Renal cortical epithelial cell (primary cell): ENCODE results near the gene SLC7A7. TPM values are rescaled to one million over a fixed set of nuclear protein-coding genes. Genes with fewer than 3 reads are reported as not detected.
"Not testable (repeated sequence)": the region's sequence is repeated elsewhere in the genome, so short reads cannot be mapped to it uniquely, and the experiment has no call there.

Experiments used
- DNase-seq: peaks from one replicate; pipeline ENCODE4 v3.0.0-alpha.2; 2011; ENCODE audit warnings: low read depth
- total RNA-seq: library from RNA; depleted of rRNA; stranded (reverse); fragments of >200 nt; gene quantifications from 2 replicates; pipeline ENCODE4 v1.2.3, GENCODE V29; 2014

The SLC7A7 gene
- total RNA-seq, result 12.7 and 18.4 TPM in 2 replicates

GRCh38 chr14:22814941-22815713, at the start of gene SLC7A7:
SLC7A7 (minus strand) TSS chr14:22815435; CDS start chr14:22813398, 2,037 bp downstream.
- DNase-seq, result peak; percentile 72

GRCh38 chr14:22864979-22865378, 49.7 kb upstream of the SLC7A7 start:
- DNase-seq, result no peak

DNA sequence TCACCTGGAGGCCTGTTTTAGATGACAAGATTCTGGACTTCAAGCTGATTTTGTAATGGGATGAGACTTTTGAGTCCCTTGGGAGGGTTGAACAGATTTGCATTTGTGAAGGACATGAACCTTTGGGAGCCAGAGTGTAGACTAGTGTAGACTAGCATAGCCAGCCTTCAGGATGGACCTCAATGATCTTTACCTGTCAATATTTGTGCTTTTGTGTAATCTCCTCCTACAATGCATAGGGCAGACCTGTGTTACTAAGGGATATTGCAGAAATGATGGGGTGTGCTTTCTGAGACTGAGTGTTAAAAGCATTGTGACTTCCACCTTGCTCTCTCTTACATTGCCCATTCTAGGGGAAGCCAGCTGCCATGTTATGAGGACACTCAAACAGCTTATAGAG, 46.4 kb upstream of the SLC7A7 start:
- no peak for DNase-seq

GRCh38 chr14:22860377-22860776, 45.1 kb upstream of the SLC7A7 start:
- not testable (repeated sequence) for DNase-seq

GRCh38 chr14:22856428-22856827, 41.2 kb upstream of the SLC7A7 start:
- no peak for DNase-seq

- no peak for DNase-seq
These were observed 39.9 kb upstream of the SLC7A7 start for GRCh38 chr14:22854963-22855724.

DNA sequence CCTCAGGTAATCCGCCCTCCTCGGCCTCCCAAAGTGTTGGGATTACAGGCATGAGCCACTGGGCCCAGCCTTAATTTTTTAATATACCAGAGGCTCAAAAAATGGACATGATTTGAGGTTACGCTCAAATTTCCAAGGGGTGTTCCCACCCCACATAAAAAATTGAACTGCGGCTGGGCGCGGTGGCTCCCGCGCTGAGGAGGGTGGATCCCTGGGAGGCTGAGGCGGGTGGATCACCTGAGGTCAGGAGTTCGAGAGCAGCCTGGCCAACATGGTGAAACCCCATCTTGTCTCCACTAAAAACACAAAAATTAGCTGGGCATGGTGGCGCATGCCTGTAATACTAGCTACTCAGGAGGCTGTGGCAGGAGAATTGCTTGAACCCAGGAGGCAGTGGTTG, 39.1 kb upstream of the SLC7A7 start:
- not testable (repeated sequence) for DNase-seq

DNA sequence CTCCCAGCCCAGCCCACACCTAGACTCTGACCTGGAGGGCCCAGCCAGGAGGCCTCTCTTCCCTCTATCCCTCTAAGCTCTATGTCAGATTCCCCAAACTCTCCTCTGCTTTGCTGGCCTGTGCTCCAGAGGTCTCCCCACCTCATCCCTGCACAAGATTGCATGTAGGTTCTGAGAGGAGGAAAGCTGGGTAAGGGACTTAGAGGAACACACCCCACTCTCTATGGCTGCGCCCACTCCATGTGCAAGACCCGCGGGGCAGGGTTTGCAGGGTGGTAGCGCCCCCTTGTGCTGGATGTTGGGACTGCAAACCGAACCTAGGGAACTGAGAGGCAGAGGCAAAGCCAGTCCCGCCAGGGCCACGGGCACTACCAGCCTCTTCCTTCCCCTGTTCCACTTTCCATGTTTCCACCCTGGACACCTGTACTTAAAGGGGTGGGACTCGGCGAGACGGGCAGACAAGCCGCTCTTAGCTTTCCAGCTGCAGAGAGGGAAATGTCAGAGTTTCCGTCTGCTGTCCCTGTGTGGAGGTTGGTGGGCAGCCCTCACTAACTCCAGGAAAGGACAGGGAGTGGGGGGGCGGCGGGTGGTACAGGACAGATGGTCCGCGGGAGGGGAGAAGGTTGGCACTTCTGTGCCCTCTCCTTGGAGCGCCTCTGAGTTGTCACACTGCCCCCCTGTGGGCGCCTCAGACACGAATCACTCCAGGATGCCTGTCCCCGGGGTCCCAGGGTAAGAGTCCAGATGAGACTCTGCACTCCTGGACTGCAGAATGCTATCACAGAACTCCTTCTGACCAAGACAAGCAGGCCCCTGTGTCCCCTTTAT, 37.9 kb upstream of the SLC7A7 start:
- DNase-seq, result peak; percentile 68

DNA sequence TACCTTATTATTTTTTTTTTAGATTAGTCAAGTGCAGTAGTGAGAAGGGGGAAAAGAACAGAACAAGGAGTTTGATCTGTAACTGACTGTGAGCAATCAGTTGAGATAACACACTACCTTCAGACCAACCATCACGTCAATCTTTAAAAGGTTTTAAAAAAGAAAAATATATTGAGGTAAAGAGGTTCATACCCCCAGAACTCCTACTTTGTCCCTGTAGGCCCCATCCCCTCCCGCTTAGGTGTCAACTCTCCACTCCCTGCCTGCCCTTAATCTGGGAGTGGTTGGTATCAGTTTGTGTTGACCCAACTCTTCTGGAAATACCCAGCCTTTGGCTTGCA, 37.3 kb upstream of the SLC7A7 start:
- no peak for DNase-seq

DNA sequence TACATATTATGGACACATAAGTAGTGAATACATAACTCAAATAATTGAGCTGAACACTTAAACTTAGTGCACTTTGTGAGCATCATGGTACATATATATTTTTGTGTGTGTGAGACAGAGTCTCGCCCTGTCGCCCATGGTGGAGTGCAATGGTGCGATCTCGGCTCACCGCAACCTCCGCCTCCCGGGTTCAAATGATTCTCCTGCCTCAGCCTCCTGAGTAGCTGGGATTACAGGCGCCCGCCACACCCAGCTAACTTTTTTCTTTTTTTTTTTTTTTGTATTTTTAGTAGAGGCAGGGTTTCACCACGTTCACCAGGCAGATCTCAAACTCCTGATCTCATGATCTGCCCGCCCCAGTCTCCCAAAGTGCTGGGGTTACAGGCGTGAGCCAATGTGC, 36.9 kb upstream of the SLC7A7 start:
- not testable (repeated sequence) for DNase-seq

DNA sequence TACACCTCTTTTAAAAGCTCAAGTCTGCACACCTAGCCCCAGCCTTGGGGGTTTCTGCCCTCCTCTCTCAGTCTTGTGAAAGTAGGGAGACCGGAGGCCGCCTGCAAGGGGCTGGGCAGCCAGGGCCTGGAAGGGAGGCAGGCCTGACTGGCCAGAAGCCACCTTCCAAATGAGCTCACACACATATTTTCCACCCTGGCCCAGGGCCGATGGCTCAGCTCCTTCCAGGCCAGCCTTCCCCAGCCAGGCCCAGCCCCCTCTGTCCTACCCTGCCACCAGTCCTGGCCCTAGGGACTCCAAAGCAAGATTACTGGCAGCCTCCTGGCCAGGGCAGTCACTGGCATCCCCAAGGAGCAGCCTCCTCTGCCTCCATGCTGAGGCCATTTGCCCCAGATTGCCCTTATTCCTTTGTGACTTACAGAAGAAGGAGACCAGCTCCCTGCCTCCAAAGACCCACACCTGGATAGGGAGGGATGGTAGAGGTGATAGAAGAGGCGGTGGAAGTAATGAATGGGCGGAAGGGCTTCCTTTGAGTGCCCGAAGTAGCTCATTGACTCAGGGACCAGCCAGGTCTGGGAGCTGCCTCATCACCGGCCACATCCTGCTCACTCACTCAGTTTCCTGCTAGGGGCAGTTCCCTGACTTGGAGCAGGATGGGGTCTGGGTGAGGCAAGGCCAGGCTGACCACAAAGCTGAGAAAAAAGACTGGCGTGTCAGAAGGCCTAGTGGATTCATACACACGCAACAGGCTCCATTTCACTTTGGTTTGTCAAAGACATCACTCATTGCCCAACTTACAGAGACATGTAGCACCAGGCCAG, 35.9 kb upstream of the SLC7A7 start:
- peak; percentile 92 for DNase-seq

DNA sequence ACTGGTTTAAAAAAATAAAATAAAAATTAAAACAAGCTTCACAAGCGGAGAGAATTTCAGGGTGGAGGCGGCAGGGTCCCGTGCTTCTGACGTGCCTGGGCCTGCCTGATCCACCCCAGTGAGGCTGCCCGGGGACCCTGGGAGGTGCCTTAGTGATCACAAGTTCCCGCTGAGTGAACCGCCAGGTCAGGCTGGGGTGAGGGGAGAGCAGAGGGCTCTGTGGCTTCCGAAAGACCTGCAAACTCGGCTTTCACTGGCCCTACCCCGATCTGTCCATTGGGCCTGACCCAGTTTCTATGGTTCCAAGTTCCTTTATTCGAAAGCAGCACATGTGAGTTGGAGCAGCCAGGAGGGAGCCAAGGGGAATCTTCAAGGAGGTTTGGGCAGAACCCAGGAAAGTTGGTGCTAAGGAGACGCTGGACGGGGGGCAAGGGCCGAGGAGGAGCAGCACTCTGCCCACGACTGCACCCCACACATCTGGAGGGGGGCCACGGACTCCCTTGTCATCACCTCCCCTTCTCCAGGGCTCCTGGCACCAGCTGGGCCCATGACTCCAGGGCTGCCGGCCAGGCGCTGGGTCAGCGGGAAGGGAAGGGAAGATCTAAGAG, 34.1 kb upstream of the SLC7A7 start:
- peak; percentile 47 for DNase-seq

- peak; percentile 62 for DNase-seq
These were observed 33.3 kb upstream of the SLC7A7 start for GRCh38 chr14:22848351-22849164.

- no peak for DNase-seq
These were observed 32.6 kb upstream of the SLC7A7 start for GRCh38 chr14:22847661-22848341.

GRCh38 chr14:22846811-22847307, 31.6 kb upstream of the SLC7A7 start:
- no peak for DNase-seq

DNA sequence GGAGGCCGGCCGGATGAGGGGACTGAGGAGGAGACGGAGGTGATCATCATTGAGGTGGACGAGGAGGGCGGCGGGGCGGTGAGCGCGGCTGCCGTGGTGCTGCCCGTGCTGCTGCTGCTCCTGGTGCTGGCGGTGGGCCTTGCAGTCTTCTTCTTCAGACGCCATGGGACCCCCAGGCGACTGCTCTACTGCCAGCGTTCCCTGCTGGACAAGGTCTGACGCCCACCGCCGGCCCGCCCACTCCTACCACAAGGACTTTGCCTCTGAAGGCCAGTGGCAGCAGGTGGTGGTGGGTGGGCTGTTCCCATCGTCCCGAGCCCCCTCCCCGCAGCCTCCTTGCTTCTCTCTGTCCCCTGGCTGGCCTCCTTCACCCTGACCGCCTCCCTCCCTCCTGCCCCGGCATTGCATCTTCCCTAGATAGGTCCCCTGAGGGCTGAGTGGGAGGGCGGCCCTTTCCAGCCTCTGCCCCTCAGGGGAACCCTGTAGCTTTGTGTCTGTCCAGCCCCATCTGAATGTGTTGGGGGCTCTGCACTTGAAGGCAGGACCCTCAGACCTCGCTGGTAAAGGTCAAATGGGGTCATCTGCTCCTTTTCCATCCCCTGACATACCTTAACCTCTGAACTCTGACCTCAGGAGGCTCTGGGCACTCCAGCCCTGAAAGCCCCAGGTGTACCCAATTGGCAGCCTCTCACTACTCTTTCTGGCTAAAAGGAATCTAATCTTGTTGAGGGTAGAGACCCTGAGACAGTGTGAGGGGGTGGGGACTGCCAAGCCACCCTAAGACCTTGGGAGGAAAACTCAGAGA, 30.8 kb upstream of the SLC7A7 start:
- DNase-seq, result no peak

GRCh38 chr14:22845103-22845394, 29.8 kb upstream of the SLC7A7 start:
- DNase-seq, result no peak

- no peak for DNase-seq
These were observed 29.2 kb upstream of the SLC7A7 start for GRCh38 chr14:22844221-22845102.
